Adrenal gland (tissue), 12 donors: Measurements from ENCODE around the gene ORC2. TPM values are rescaled to one million over a fixed set of nuclear protein-coding genes. Genes with fewer than 3 reads are reported as not detected.

Experiments
- DNase-seq, 7 donors: peaks; one replicate each; pipeline ENCODE4 v3.0.0-alpha.2; 2019 to 2020
- H3K27ac ChIP-seq, 5 donors: fragments of 200-600 bp; sonication (generic) in 4 of 5; 1 replicate in 3 of 5; 2 replicates in 2 of 5; pipeline versions ENCODE4 v1.5.1 to v1.8.0; 2016 to 2020; ENCODE audit warnings: mild to moderate bottlenecking in 1 of 5
- H3K27me3 ChIP-seq: fragments of 200-600 bp; 2 replicates; pipeline ENCODE4 v1.8.0; 2021
- H3K36me3 ChIP-seq, 2 donors: fragments of 200-600 bp; replicated peaks in 1 of 2; 1 replicate in 1 of 2; 2 replicates in 1 of 2; pipeline versions ENCODE4 v1.5.1 to v1.8.0; 2018 to 2022
- H3K4me1 ChIP-seq, 2 donors: fragments of 200-600 bp; replicated peaks in 1 of 2; 1 replicate in 1 of 2; 2 replicates in 1 of 2; pipeline versions ENCODE4 v1.5.1 to v1.8.0; 2018 to 2021
- H3K4me3 ChIP-seq, 4 donors: fragments of 200-600 bp; sonication (generic) in 3 of 4; one replicate each; pipeline ENCODE4 v1.5.1; 2016 to 2018
- H3K9me3 ChIP-seq, 3 donors: fragments of 200-600 bp; sonication (generic) in 1 of 3; replicated peaks in 1 of 3; 1 replicate in 2 of 3; 2 replicates in 1 of 3; pipeline versions ENCODE4 v1.5.1 to v1.8.0; 2016 to 2021
- CTCF ChIP-seq, 6 experiments: fragments of 450-650 bp in 4 of 6; fragments of 200-600 bp in 2 of 6; sonication (generic) in 1 of 6; IDR thresholded peaks; 1 replicate in 5 of 6; 2 replicates in 1 of 6; pipeline versions ENCODE4 v1.5.1 to v1.8.0; 2016 to 2021; ENCODE audit warnings: antibody characterized with exemption in 6 of 6, mild to moderate bottlenecking in 2 of 6, moderate library complexity in 1 of 6
- POLR2A ChIP-seq, 2 donors: fragments of 450-650 bp; IDR thresholded peaks; one replicate each; pipeline ENCODE4 v1.6.1; 2017; ENCODE audit warnings: antibody characterized with exemption in 2 of 2, mild to moderate bottlenecking in 2 of 2, moderate library complexity in 1 of 2
- WGBS, 4 donors: extraction: QIAGEN DNeasy Blood & Tissue Kit in 2 of 4; methylation state at CpG; one replicate each; pipeline versions ENCODE4 v1.1.5 to v1.1.7; 2013 to 2017; 5-methylcytosine and 5-hydroxymethylcytosine counted together
- intact Hi-C, 2 donors: fragments of 100-400 bp; cut with DNase I; formaldehyde crosslinking; loops; one replicate each; pipeline versions ENCODE4 v1.14.1 to v1.15.0; 2022 to 2023
- polyA plus RNA-seq, 3 donors: library from polyadenylated mRNA; stranded (reverse); fragments of 200-250 nt in 2 of 3; fragments of 350-450 nt in 1 of 3; fragmentation: Illumina TruSeq in 1 of 3; extraction: RNeasy Lipid Tissue Mini Kit (QIAGEN cat#74804) in 1 of 3; gene quantifications; one replicate each; pipeline ENCODE4 v1.2.3, GENCODE V29; 2013 to 2014
- total RNA-seq, 9 donors: library from RNA; depleted of rRNA in 4 of 9; stranded (reverse); fragments of >200 nt in 4 of 9; fragments of 120-200 nt in 1 of 9; fragmentation: NEBNext Ultra II Directional in 1 of 9; extraction: Animal tissue kit (Norgen Biotek cat#: 25700) in 1 of 9; gene quantifications; one replicate each; pipeline versions ENCODE4 v1.1.0 to v1.2.4, GENCODE V29; 2013 to 2023
- donor health status: healthy with polysubstance abuse.
- donor health status: Bipolar disorder and iron deficiency.
- donor health status: DM: yes; HTN: yes; CAD: no.
- donor health status: DM: no; HTN: no; CAD: no.
- donor health status: DM: no; HTN: no; CAD: no.
- donor health status: DM: yes; HTN: yes; CAD: no.

ORC2 gene
- total and polyA plus RNA-seq, 12 donors: 5.0 to 30.7 (median 19.0) TPM

GRCh38 chr2:201006704-201007103 is 43.2 kb upstream of the ORC2 start:
- Histone ChIP-seq H3K9me3 (no peaks in the 10 kb centered on the region), H3K27me3 (no peaks in the 10 kb centered on the region), H3K4me1 (no peaks in the 10 kb centered on the region), H3K36me3 (peaks cover 0 to 20% of the 10 kb centered on the region in 2 donors), H3K4me3 (no peak overlapping the region), H3K27ac (no peak overlapping the region)
- TF ChIP-seq POLR2A (IDR thresholded peaks at IDR 0.05) (no peak), CTCF (IDR thresholded peaks at IDR 0.05) (no peak)
- intact Hi-C loops: no loop called here
- no peak for DNase-seq

GRCh38 chr2:201004370-201004769 is 40.9 kb upstream of the ORC2 start:
- Histone ChIP-seq H3K4me3 (no peak overlapping the region), H3K27ac (no peak overlapping the region), H3K4me1 (no peaks in the 10 kb centered on the region), H3K9me3 (no peaks in the 10 kb centered on the region), H3K36me3 (peaks cover 0 to 20% of the 10 kb centered on the region in 2 donors), H3K27me3 (no peaks in the 10 kb centered on the region)
- no peak for DNase-seq
- intact Hi-C loops: no loop called here
- 95 to 100% (median 97%) methylated on average over 3 of the region's 3 CpGs for WGBS, 4 donors
- TF ChIP-seq POLR2A (IDR thresholded peaks at IDR 0.05): no peak
- TF ChIP-seq CTCF (IDR thresholded peaks at IDR 0.05): no peak

- Histone ChIP-seq H3K36me3 (peaks cover 0 to 35% of the 10 kb centered on the region in 2 donors), H3K4me3 (no peak overlapping the region), H3K27me3 (no peaks in the 10 kb centered on the region), H3K27ac (no peak overlapping the region), H3K9me3 (no peaks in the 10 kb centered on the region), H3K4me1 (no peaks in the 10 kb centered on the region)
- 93 to 97% (median 96%) methylated on average over 3 of the region's 3 CpGs for WGBS, 4 donors
- no peak for DNase-seq
- intact Hi-C loops: no loop called here
- TF ChIP-seq CTCF (IDR thresholded peaks at IDR 0.05) (no peak), POLR2A (IDR thresholded peaks at IDR 0.05) (no peak)
These were observed 29.6 kb upstream of the ORC2 start for GRCh38 chr2:200993097-200993496.

- H3K36me3 ChIP-seq: peaks cover 0 to 36% of the 10 kb centered on the region in 2 donors
- TF ChIP-seq POLR2A (IDR thresholded peaks at IDR 0.05) (no peak), CTCF (IDR thresholded peaks at IDR 0.05) (no peak)
- WGBS, 4 donors: 88 to 93% (median 90%) methylated on average over 8 of the region's 8 CpGs
These were observed 23.7 kb upstream of the ORC2 start for GRCh38 chr2:200987137-200987536.

More at GRCh38 chr2:200987137-200987536, 23.7 kb upstream of the ORC2 start:
- intact Hi-C loops: no loop called here
- Histone ChIP-seq H3K4me3 (no peak overlapping the region), H3K4me1 (no peaks in the 10 kb centered on the region), H3K9me3 (no peaks in the 10 kb centered on the region), H3K27ac (no peak overlapping the region), H3K27me3 (no peaks in the 10 kb centered on the region)
- no peak for DNase-seq
